Measurements from ENCODE around the gene ZNF385B. TPM values are rescaled to one million over a fixed set of nuclear protein-coding genes. Genes with fewer than 3 reads are reported as not detected.

ZNF385B gene
- polyA plus RNA-seq, 3 donors = 12.7 to 14.6 (median 14.4) TPM

GRCh38 chr2:179559108-179559806 lies 302.2 kb downstream of the ZNF385B start:
- DNase-seq (ENCODE audit: low read depth in 3 of 3, low spot score in 2 of 3) = no peak

- no peak for DNase-seq (ENCODE audit: low read depth in 3 of 3, low spot score in 2 of 3)
Measured at GRCh38 chr2:179558010-179558934, 303.1 kb downstream of the ZNF385B start.

DNA sequence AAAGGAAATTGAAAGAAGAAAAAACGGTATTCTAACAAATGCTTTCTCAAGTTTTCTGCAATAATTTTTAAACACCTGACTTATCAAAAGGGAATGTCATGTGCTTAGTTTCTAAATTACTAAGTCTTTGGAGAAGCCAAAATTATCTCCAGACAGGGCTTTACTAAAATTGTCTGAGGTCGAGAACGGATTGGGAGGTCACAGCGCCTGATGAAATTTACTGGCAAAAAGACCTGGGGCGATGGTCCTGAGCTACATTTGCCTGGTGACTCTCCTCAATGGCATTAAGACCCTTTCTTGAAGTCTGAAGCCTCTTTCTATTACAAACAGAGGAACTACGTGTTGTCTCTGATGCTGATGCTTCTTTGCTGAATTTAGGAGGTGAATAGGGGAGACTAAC lies 305.0 kb downstream of the ZNF385B start:
- no peak for DNase-seq (ENCODE audit: low read depth in 3 of 3, low spot score in 2 of 3)

GRCh38 chr2:179555691-179556283 lies 305.6 kb downstream of the ZNF385B start:
- DNase-seq (ENCODE audit: low read depth in 3 of 3, low spot score in 2 of 3) = no peak

- no peak for DNase-seq (ENCODE audit: low read depth in 3 of 3, low spot score in 2 of 3)
Measured at GRCh38 chr2:179554639-179555386, 306.6 kb downstream of the ZNF385B start.

GRCh38 chr2:179553382-179553781 lies 308.0 kb downstream of the ZNF385B start:
- DNase-seq (ENCODE audit: low read depth in 3 of 3, low spot score in 2 of 3) = no peak

- DNase-seq (ENCODE audit: low read depth in 3 of 3, low spot score in 2 of 3) = no peak
Measured at GRCh38 chr2:179551539-179552045, 309.8 kb downstream of the ZNF385B start.

DNA sequence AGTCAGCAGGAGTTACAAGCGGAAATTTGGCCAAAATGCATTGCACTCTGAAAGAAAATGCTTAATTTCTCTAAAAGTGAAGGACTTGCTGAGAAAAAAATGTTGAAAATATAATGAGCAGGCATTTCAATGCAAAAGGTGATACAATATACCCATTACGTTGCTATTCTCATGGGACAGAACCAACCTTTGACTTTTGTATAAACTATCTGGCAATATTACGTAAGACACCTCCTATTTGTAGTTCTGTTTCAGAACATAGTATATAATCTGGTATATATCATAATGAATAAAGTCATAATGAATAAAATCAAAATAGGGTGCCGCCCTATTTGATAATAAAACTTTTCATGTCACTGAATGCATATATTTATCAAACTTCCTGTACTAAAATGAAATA lies 310.6 kb downstream of the ZNF385B start:
- no peak for DNase-seq (ENCODE audit: low read depth in 3 of 3, low spot score in 2 of 3)

DNA sequence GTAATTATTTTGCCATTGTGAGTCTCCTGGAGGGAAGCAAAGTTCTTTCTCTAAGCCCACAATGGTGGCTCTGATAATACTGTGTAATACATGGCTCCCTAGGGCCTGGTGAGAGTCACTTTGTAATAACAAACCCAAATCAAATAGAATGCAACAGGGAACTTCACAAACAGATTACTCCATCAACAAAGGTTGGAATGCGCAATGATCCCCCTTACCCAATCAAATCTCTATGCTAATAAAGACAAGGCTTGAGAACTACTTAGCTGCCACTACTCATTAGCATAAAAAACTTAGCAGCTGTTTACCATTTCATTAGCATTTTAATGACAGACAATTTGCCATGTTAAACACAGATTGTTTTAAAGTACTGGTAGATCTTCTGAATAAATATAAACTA lies 311.2 kb downstream of the ZNF385B start:
- DNase-seq (ENCODE audit: low read depth in 3 of 3, low spot score in 2 of 3) = no peak

DNA sequence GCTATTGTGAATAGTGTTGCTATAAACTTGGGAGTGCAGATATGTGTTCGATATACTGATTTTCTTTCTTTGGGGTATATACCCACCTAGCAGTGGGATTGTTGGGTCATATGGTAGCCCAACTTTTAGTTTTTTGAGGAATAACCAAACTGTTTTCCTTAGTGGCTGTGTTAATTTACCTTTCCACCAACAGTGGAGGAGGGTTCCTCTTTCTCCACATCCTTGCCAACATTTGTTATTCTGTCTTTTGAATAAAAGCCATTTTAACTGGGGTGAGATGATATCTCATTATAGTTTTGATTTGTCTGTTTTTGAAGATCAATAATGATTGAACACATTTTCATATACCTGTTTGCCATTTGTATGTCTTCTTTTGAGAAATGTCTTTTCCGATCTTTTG lies 314.8 kb downstream of the ZNF385B start:
- no peak for DNase-seq (ENCODE audit: low read depth in 3 of 3, low spot score in 2 of 3)

- no peak for DNase-seq (ENCODE audit: low read depth in 3 of 3, low spot score in 2 of 3)
Measured at GRCh38 chr2:179545024-179545423, 316.4 kb downstream of the ZNF385B start.

DNA sequence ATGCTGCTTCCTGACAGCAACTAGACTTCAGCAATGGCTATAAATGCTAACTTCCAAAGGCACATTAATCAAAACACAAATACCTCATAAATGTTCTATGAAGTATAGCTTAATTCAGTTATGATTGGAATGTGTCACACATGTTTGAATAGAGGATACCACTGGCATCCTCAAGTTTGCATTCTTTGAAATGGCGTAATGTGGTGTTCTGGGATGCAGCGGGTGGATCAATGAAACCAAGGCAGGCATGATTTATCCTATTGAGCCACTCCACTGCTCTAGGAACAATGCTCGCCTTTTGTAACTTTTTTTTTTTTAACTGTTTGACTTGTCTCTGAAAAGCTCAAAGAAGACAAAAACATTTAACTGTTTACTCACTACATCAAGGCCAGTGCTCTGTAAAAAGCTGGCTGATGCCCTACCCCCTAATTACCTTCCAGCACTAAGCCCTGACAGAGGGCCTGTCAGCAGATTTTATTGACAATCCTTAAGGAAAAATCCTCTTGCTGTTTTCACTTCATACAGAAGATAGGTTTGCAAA lies 318.0 kb downstream of the ZNF385B start:
- no peak for DNase-seq (ENCODE audit: low read depth in 3 of 3, low spot score in 2 of 3)

DNA sequence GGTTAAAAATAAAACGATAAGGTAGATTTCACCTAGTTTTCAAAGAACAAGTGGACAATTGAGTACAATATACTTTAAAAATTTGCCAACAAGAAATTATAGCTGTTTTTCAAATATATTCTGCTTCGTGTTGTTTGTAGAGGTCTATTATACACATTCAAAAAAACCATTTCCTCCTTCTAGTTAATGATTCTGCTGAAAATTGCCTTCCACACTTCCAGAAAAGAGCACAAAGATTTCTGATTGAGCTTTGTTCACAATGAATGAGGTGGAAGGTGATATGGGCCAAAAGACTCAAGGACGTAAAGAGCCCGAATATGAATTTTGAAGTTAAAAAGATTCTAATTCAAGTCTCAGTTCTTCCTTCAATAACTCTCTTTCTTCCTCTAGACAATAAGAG lies 319.8 kb downstream of the ZNF385B start:
- DNase-seq (ENCODE audit: low read depth in 3 of 3, low spot score in 2 of 3) = no peak

DNA sequence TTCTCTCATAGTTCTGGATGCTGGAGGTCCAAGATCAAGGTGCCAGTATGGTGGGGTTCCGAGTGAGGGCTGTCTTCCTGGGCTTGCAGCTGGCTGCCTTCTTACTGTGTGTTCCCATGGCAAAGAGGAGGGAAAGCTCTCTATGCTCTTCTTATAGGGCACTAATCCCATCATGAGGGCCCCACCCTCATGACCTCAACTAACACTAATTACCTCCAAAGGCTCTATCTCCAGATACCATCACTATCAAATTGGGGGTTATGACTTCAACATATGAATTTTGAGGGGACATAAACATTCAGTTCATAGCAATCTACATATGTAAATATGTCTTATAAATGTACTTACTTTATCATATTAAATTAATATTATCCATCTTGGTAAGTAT lies 322.3 kb downstream of the ZNF385B start:
- DNase-seq (ENCODE audit: low read depth in 3 of 3, low spot score in 2 of 3) = no peak

GRCh38 chr2:179538406-179539123 lies 322.8 kb downstream of the ZNF385B start:
- DNase-seq (ENCODE audit: low read depth in 3 of 3, low spot score in 2 of 3) = no peak

DNA sequence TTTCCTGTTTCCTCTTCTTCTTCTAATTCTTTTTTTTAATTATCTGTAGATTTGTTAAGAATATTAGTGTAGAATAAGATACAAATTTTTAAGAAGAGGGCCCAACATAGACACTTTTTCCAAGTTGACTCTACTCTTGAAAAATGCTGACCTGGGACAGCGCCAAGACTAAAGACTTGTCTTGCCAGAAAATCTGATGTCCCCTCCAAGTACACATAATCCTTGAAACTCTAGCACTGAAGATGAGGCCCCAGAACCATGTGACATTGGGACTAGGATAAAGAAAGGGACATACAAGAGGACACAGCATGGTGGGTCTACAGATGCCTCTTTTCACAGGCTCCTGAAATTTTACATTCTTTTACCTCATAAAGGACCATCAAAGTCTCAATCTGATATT lies 325.2 kb downstream of the ZNF385B start:
- DNase-seq (ENCODE audit: low read depth in 3 of 3, low spot score in 2 of 3) = no peak

DNA sequence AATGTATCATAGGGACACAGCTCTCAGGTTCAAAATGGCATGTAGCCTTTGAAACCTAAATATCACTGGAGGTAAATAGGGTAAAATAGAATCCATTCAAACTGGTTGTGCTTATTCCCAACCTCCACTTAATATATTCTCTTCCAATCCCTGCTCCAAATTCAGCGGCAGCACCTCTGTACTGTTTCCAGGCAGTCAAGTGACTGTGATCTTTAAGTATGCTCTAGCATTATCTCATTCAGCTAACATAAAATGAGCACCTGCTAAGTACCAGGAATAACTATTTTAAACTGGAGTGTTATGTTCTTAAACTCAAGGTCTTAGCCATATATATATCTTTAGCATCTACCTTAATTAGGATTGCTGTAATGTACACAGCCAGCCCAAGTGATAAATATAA lies 327.5 kb downstream of the ZNF385B start:
- no peak for DNase-seq (ENCODE audit: low read depth in 3 of 3, low spot score in 2 of 3)

- DNase-seq (ENCODE audit: low read depth in 3 of 3, low spot score in 2 of 3) = no peak
Measured at GRCh38 chr2:179532863-179533278, 328.5 kb downstream of the ZNF385B start.

DNA sequence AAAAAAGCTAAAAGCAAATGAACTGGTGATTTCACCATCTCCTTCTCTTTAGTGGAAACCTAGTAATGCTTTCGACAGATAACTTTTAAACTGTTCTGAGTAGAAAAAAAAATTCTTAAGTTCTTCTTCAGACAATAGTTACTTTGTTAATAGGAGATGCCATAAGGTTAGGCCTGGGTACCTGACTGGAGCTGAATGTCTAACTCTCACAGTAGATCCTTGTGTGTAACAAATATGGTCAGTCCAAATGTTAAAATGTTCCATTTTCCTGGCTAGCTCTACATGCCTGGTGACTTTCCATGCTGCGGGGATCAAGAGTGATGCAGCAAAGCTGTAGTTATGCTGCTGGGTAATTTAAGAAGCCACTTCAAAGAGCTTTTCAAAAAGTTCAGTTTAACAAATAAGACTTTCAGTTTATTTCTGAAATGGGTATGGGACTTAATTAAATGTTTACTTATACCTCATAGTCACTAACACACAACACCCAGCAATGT lies 332.8 kb downstream of the ZNF385B start:
- no peak for DNase-seq (ENCODE audit: low read depth in 3 of 3, low spot score in 2 of 3)

- no peak for DNase-seq (ENCODE audit: low read depth in 3 of 3, low spot score in 2 of 3)
Measured at GRCh38 chr2:179525340-179525739, 336.1 kb downstream of the ZNF385B start.
